ENCODE results near the gene OR13C2. TPM values are rescaled to one million over a fixed set of nuclear protein-coding genes. Genes with fewer than 3 reads are reported as not detected.
"Not testable (repeated sequence)": the region's sequence is repeated elsewhere in the genome, so short reads cannot be mapped to it uniquely, and the experiment has no call there.

Gene OR13C2, protein sequence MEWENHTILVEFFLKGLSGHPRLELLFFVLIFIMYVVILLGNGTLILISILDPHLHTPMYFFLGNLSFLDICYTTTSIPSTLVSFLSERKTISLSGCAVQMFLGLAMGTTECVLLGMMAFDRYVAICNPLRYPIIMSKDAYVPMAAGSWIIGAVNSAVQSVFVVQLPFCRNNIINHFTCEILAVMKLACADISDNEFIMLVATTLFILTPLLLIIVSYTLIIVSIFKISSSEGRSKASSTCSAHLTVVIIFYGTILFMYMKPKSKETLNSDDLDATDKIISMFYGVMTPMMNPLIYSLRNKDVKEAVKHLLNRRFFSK
- not detected in 2 replicates for total RNA-seq (2014; rRNA removed; shearing (Covaris generic))
- not detected in 2 replicates for polyA plus RNA-seq (2014; cell fraction: nucleus; rRNA removed)

- DNase-seq (ENCODE audit: extremely low read depth, low read depth), result not testable (repeated sequence)
These were observed at the start of gene OR13C2 for GRCh38 chr9:104605527-104605926. Gene OR13C2 (minus strand): TSS chr9:104605627. CDS start chr9:104605627, 0 bp downstream.

DNA sequence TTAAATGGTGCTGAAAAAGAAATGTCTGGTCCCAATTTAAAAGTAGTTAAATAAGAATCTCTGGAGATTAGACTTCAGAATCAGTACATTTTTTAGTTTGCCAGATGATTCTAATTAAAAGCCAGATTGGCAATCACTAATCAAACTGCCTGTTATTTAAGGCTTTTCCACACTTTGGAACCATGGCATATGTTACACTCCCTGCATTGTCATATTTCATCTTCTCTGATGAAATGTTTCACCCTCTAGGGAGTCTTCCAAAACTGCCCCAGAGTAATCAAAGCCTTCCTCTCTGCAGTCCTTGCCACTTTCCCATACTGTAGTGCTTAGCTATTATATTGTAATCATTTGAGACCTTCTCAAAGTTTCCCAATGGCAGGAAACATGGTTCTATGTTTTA lies 30.0 kb upstream of the OR13C2 start:
- DNase-seq (ENCODE audit: extremely low read depth, low read depth), result no peak

DNA sequence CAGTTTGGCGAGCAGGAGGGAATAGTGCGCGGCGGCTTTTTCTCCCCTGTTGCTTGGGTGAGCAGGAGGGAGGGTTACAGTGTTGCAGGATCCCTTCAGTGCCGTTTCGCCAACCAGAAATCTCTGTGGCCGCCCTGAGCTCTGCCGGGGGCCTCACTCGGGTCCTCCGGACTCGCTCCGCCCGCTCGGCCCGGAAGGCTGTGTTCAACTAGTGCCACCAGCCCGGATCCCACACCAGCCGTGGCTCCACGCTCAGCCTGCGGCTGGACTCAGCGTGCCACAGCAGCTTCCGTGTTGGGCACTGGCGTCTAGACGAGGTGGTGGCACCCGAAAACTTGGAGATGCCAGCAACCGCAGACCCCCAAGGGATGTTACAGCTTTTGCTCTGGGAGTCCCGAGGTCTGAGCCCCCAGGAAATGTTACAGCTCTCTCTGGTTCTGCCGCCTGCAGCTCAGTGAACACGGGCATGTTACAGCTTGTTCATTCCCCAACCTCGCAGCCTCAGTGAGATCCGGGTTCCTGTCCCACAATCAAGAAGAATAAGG lies 28.6 kb upstream of the OR13C2 start:
- DNase-seq (ENCODE audit: extremely low read depth, low read depth), result no peak

DNA sequence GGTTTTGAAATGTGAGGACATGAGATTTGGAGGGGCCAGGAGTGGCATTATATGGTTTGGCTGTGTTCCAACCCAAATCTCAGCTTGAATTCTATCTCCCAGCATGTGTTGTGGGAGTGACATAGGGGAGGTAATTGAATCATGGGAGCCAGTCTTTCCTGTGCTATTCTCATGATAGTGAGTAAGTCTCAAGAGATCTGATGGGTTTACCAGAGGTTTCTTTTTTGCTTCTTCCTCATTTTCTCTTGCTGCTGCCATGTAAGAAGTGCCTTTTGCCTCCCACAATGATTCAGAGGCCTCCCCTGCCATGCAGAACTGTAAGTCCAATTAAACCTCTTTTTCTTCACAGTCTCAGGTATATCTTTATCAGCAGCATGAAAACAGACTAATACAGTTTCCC lies 20.5 kb upstream of the OR13C2 start:
- not testable (repeated sequence) for DNase-seq (ENCODE audit: extremely low read depth, low read depth)

DNA sequence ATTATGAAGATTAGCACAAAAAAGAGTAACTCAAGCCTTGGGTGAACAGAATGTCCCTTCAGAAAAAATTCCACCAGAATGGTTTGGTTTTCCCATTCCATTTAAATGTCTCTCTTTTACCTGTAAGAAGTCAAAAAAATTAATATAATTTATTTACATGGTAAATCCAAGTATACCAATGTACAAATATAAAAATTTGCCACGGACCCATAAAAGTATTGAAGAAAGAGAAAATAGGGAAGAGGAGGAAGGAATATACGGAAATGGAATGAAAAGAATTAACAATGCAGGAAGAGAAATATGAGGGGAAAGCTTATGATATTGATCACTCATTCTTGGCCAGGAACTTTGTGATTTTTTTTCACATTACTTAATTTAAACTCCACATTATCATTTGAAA lies 12.7 kb upstream of the OR13C2 start, which contains the start of gene OR13C9:
Gene OR13C9 (minus strand): TSS at position 101 of the 400 bp plus-strand sequence. CDS start 0 bp downstream, at position 101.
- DNase-seq (ENCODE audit: extremely low read depth, low read depth), result no peak

- no peak for DNase-seq (ENCODE audit: extremely low read depth, low read depth)
These were observed 12.0 kb upstream of the OR13C2 start for GRCh38 chr9:104617418-104617817.

GRCh38 chr9:104611213-104611612 lies 5.8 kb upstream of the OR13C2 start:
- no peak for DNase-seq (ENCODE audit: extremely low read depth, low read depth)

DNA sequence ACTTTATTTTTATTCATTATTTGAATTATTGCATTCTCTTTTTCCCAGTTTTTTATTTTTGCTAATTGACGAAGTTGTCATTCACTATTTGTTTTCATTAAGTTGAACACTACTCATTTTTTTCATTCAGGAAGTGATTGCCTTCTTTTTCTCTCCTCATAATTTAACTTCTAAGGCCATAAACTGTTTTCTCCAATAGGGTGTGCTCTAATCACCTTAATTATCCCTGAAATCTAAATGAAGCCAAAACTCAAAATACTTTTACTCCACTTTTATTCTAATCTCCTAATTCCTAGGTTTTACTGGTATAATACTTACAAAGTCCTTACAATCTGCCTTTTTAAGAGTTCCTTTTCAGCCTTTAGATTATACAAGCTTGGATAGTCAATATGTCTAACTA lies 2.9 kb upstream of the OR13C2 start:
- no peak for DNase-seq (ENCODE audit: extremely low read depth, low read depth)

GRCh38 chr9:104606152-104606551 lies 725 bp upstream of the OR13C2 start:
- DNase-seq (ENCODE audit: extremely low read depth, low read depth), result no peak

- DNase-seq (ENCODE audit: extremely low read depth, low read depth), result no peak
These were observed 626 bp downstream of the OR13C2 start for GRCh38 chr9:104604801-104605200.

- not testable (repeated sequence) for DNase-seq (ENCODE audit: extremely low read depth, low read depth)
These were observed 6.1 kb downstream of the OR13C2 start, which contains the start of gene OR13C5 for GRCh38 chr9:104599313-104599712. Gene OR13C5 (minus strand): TSS chr9:104599413. CDS start chr9:104599413, 0 bp downstream.

DNA sequence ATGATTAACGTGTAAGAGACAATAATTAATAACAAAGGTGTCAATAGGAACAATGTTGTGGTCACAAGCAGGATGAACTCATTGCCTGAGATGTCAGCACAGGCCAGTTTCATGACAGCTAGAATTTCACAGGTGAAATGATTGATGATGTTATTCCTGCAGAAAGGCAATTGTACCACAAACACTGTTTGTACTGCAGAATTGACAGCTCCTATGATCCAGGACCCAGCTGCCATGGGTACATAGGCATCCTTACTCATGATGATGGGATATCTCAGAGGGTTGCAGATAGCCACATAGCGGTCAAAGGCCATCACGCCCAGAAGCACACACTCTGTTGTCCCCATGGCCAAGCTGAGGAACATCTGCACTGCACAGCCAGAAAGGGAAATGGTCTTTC lies 6.7 kb downstream of the OR13C2 start:
- not testable (repeated sequence) for DNase-seq (ENCODE audit: extremely low read depth, low read depth)

DNA sequence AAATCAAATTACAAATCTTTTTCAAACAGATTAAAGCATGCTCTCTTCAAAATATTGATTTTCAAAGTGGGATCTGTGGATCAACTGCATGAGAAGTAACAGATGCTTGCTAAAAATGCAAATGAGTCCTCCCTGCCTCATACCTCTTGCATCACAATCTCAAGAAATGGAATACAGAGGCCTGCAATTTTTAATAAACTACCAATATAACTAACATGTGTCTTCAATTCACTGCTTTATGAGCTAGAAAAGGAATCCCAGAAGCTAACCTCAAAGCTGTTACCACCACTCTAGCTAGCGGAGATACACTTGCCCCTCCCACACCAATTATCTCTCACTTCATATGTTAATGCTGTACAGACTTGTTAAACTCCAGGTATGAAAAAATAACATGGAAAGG lies 15.8 kb downstream of the OR13C2 start:
- no peak for DNase-seq (ENCODE audit: extremely low read depth, low read depth)

GRCh38 chr9:104586496-104587180 lies 18.8 kb downstream of the OR13C2 start:
- DNase-seq (ENCODE audit: extremely low read depth, low read depth), result no peak

DNA sequence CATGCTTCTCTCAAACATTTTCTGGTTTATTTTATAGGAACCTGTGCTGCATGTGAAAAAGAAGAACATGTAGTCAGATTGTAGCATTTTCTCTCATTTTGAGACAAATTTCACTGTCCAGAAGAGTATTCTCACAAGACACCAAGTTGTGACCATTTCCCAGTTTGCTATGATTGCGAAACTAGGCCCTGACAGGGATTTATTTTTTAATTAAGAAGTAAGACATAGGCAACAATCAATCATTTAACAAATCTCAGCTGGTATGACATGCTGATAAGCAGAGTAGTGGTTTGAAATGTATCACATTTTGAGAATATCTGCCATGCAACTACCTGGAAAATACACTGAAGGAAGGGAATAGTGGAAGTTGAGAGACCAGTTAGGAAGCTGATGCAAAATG lies 24.9 kb downstream of the OR13C2 start:
- no peak for DNase-seq (ENCODE audit: extremely low read depth, low read depth)

DNA sequence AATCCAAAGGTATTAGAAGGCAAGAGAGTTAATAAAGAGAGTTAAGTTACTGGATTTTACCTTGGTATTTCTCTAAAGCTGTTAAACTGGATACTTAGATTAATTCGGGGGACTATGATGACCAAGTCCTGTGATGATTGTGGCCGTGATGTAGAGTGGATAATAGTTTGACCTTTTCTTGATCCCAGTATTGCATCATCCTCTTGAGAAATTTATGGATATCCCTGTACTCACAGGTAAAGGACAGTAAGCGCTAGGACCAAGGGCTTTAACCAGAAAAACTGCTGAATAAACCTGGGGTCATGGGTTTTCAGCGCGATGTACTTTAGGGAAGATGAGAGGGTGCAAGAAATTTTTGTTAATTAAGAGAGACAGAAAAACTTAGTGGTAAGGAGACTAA lies 28.2 kb downstream of the OR13C2 start:
- DNase-seq (ENCODE audit: extremely low read depth, low read depth), result no peak

GRCh38 chr9:104575456-104575855 lies 30.0 kb downstream of the OR13C2 start:
- DNase-seq (ENCODE audit: extremely low read depth, low read depth), result no peak

DNA sequence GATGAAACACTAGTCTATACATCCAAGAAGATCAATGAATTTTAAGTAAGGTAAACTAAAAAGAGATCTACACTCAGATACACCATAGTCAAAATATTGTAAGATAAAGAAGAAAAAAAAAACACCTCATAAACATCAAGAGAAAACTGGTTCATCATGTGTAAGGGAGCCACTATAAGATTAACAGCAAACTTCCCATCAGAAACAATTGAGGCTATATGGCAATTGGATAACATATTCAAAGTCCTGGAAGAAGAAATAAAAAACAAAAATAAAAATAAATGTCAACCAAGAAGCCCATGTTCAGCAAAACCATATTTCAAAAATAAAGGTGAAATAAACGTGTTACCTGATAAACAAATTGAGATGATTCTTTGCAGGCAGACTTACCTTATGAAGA lies 32.8 kb downstream of the OR13C2 start:
- no peak for DNase-seq (ENCODE audit: extremely low read depth, low read depth)

GRCh38 chr9:104568868-104569267 lies 36.6 kb downstream of the OR13C2 start, which contains the start of gene OR13C8:
Gene OR13C8 (plus strand): TSS chr9:104569168. CDS start chr9:104569168, 0 bp downstream.
- DNase-seq (ENCODE audit: extremely low read depth, low read depth), result no peak

- no peak for DNase-seq (ENCODE audit: extremely low read depth, low read depth)
These were observed 41.1 kb downstream of the OR13C2 start for GRCh38 chr9:104564358-104564757.

DNA sequence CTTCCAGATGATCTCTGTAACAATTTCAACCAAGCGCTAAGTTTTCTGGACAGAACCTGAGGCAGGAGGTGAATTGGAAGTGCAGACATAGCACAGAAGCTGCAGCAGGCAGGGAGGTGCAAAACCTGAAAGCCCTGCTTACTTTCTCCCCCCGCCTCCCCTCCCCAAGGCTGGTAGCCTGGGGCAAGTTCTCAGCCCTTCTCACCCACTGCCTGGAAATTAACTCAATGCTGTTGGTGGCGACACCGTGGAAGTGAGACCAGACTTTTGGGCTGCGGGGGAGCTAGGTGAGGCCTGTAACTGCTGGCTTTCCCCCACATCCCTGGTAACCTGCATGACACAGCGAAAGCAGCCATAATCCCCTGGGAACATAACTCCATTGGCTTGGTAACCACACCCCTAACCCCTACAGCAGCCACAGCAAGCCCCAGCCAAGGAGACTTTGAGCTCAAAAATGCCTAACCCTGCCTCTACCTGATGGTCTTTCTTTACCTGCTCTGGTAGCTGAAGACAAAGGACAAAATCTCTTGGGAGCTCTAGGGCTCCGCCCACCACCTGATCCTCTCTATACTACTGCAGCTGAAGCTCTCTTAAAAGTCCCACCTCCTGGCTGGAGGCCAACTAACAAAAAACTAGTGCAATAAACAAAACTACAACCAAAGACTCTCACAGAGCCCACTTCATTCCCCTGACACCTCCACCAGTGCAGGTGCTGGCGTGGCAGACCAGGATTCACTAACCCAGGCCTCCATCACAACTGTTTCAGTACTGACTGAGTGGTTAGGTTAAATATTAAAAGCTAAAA lies 48.4 kb downstream of the OR13C2 start:
- DNase-seq (ENCODE audit: extremely low read depth, low read depth), result no peak

Measured in NCI-H460 (cell line).